CD8-positive, alpha-beta memory T cell (primary cell): Measurements from ENCODE around the gene SHROOM3. TPM values are rescaled to one million over a fixed set of nuclear protein-coding genes. Genes with fewer than 3 reads are reported as not detected.

ENCODE experiments used
- polyA plus RNA-seq: library from polyadenylated mRNA; unstranded; fragments of 300-500 nt; fragmentation: Illumina TruSeq; gene quantifications from one replicate; pipeline ENCODE4 v1.2.3, GENCODE V29; 2021
- total RNA-seq, 2 experiments: library from RNA; stranded (reverse); gene quantifications; one replicate each; pipeline ENCODE4 v1.2.3, GENCODE V29; 2021

Gene SHROOM3
- total and polyA plus RNA-seq, 3 experiments from 2014 or later: not detected

Other genes starting within 250 kb of the SHROOM3 start
- 1 to 10 TPM; 6.2 to 6.7 TPM for gene SCARB2, start 221.4 kb upstream of the SHROOM3 start, total RNA-seq
- 17.6 TPM for gene SCARB2, start 221.4 kb upstream of the SHROOM3 start, polyA plus RNA-seq
- gene FAM47E, start 183.5 kb upstream of the SHROOM3 start, total RNA-seq: not detected
- not detected for gene FAM47E, start 183.5 kb upstream of the SHROOM3 start, polyA plus RNA-seq
- under 1 TPM in 1 of 2 experiments, not detected in 1; 0.26 TPM for gene STBD1, start 128.5 kb upstream of the SHROOM3 start, total RNA-seq
- gene STBD1, start 128.5 kb upstream of the SHROOM3 start, polyA plus RNA-seq: 1.8 TPM
- gene CCDC158, start 14.1 kb upstream of the SHROOM3 start, total RNA-seq: not detected
- not detected for gene CCDC158, start 14.1 kb upstream of the SHROOM3 start, polyA plus RNA-seq